KBM-7 (cell line): ENCODE data around the gene TELO2.

ENCODE experiments used
- DNase-seq: peaks from one replicate; pipeline ENCODE4 v3.0.0-alpha.2; 2015
- in situ Hi-C: fragments of 300-500 bp; cut with MboI; formaldehyde crosslinking; loops from 2 replicates; pipeline ENCODE4 v1.14.3; 2020; ENCODE audit warnings: low sequenced_read_pairs, low pct_unique_long_range_greater_than_20kb, mixed read lengths

TELO2 gene

DNA sequence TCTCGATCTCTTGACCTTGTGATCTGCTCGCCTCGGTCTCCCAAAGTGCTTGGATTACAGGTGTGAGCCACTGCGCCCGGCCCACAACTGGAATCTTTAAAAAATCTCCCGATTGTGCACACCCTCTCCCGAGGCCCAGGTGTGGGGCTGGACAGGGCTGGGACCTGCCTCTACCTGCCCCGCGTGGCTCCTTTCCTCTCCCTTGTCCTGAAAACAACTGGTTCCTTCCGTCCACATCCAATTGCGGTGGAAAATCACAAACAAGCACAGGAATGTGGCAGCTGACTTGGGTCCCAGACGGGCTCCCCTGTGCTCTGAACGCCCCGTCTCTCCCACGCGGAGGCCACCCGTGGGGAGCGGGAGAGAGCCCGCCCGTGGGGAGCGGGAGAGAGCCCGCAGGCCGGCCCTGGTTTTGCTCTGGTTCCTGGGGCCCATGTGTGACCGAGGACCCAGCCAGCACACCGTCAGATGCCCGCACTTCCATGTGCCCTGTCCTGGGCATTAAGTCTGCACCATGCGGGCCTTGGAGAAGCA is 37.3 kb downstream of the TELO2 start:
- in situ Hi-C loops: no loop called here
- DNase-seq: no peak

DNA sequence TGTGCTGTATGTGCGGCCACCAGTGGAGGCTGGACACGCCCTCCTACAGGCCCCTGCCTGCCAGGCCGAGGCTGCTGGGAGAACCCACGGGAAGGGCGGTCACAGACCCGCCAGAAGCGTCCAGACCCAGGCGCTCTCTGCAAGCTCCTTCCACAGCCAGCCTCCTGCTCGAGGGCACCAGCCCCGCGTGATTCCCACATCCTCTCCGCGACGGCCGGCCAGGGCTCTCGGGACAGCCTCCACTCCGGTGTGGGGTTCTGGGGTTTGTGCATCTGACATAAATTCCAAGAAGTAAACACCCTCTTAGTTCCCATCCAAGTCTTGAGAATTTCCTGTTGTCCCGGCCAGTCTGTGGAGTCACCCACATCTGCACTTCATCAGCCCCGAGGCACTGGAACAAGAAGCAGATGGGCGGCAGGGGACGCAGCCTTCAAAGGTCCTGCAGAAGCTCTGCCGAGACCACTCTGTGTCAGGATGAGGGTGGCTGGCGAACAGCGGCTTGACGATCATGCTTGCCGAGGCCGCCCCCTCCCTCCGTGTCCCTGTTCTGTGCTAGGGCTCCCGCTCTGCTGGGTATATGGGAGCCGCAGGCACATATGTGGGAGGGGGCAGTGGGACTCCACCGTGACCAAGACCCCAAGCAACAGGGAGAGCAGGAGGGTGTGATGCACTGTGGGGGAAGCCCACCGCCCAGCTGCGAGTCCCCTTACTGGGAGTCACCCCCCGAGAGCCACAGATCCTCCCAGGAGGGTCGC is 37.9 kb downstream of the TELO2 start:
- in situ Hi-C loops: no loop called here
- DNase-seq: no peak

DNA sequence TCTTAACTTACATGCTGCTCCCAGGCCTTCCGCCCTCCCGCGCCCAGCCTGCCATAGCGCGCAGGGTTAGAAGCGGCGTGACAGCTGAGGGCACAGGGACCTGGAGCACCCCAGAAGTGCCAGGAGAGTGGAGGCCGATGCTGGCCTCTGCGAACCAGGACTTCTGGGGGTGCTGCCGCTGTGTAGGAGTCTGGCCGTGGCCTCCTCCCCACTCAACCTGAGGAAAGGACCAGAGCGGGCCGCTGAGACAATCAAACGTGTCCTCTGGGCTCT is 38.4 kb downstream of the TELO2 start:
- in situ Hi-C loops: no loop called here

DNA sequence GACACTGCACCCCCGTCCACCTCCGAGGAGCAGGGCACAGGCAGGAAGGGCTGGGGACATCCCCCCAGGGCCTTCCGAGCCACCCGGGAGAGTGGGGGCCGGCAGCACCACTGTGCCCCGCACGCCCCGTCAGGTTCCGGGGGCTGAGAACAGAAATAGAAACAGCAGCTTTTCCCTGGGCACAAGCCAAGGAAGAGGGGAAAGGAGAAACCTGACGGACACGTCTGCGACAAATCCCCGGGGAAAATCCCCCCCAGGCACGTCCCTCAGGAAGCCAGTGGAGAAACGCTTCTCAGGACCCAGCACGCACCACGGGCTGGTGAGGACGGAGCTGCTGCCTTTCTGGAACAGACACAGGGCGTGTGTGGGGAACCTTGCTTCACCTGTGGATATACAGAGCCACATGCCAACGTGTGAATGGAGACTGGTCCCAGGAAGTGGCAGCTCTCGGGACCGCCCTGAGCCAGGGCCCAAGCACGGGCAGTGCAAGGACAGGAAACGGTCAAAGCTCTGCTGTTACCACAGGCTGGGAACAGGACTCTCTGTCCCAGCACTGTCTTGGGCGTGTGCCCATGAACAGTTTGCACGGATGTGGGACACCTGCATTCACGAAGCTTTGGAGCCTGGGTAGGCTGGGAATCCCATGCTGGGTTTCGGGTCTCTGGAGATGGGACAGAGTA is 39.1 kb downstream of the TELO2 start:
- in situ Hi-C loops: no loop called here
- DNase-seq: no peak

More for the DNA sequence above, 38.4 kb downstream of the TELO2 start:
- DNase-seq: no peak

DNA sequence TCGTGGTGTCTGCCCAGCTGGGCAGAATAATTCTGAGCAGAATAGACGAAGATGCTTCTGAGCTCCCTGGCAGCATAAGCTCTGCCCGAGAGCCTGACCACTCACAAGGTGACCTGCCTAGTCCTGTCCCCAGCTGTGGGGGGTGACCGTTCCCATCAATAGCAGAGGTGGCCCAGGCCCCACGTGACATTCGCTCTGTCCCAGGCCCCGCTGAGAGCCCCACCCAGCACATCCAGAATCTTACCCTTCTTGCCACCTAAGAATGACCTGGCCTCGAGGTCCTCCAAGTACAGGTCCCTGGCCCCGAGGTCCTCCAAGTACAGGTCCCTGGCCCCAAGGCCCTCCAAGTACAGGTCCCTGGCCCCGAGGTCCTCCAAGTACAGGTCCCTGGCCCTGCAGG is 39.6 kb downstream of the TELO2 start:
- in situ Hi-C loops: no loop called here
- no peak for DNase-seq

DNA sequence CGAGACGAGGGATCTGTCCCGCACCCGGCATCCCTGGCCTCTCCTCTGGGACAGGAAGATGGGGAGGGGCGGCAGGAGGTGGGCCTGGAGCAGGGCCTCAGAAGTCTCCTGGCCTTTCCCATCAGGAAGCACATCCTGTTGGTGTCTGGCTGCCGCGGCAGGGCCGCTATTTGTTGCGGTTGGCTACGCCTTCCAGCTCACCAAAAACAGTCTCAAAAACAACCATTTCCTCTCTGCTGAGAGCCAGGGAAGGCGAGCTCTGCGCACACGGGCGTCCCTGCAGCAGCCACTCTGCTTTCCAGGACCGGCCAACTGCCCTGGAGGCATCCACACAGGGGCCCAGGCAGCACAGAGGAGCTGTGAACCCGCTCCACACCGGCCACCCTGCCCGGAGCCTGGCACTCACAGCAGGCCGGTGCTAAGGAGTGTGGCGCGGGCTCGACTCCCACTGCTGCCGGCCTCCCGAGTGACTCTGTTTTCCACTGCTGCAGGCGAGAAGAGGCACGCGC is 40.3 kb downstream of the TELO2 start, which contains the start of gene TMEM204:
TSS of gene TMEM204 (plus strand) at position 224 of the 509 bp plus-strand sequence. CDS start 610 bp downstream, outside the sequence.
- in situ Hi-C loops: no loop called here
- no peak for DNase-seq

DNA sequence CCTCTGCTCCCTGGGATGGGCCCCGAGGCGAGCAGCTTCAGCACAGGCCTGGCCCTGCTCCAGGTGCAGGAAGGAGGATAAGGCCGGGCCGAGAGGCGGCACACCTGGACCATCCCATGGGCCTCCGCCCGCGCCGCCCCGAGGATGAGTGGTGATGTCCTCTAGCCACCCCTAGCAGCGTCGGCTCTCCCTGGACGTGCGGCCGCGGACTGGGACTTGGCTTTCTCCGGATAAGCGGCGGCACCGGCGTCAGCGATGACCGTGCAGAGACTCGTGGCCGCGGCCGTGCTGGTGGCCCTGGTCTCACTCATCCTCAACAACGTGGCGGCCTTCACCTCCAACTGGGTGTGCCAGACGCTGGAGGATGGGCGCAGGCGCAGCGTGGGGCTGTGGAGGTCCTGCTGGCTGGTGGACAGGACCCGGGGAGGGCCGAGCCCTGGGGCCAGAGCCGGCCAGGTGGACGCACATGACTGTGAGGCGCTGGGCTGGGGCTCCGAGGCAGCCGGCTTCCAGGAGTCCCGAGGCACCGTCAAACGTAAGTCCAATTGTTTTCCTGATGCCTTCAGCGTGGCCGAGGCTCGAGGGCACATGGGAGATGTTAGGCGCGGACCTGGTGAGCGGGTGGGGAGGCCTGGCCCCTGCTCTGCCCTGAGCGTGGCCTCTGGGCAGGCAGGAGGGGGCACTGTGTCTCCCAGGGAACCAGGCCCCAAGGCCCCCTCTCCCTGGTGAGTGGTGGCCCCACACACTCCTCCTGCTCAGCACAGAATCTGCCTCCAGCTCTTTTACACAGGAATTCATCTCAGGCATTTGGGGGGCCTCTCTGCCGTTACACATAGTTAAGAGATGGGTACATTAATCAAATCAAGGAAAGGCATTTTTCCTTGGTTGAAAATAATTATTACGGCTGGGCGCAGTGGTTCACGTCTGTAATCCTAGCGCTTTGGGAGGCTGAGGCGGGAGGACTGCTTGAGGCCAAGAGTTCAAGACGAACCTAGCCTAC is 41.2 kb downstream of the TELO2 start:
- DNase-seq: no peak
- in situ Hi-C loops: no loop called here

DNA sequence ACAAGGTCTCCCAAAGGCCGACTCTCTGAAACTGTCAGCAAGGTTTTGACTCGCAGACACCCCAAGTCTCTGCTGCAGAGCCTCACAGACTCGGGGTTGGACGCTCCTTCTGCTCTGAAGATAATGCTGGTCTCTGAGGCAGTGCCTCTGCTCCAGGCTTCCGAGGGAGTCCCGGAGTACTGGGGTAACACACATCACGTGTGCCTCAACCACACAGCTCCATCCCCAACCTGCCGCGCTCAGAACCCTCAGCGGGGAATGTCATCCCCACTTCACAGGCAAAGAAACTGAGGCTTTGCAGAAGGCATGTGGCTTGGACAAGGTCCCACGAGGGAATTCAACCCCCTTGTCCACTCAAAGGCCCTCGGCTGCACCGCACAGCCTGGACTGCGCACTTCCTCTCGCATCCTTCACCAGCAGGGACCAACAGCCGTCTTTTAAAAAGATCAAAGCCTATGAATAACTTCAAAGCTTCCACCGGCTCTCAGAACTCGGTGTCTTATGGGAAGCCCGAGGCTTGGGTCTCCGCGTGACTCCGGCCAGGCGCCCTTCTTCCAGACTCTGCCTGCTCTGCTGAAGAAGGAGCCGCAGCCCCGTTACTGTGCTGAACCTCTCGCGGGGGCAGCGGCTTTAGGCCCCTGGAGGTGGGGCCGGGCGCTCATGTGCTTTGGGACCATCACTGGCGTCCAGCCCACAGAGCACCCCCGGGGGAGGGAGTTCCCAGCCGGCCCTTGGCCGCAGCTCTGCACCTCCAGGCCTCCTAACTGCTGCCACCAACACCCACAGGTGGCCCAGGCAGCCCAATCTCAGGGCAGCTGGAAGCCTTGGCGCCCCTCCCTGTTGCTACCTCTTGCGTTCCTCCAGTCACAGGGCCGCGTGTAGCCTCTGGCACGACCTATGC is 42.5 kb downstream of the TELO2 start:
- in situ Hi-C loops: no loop called here
- no peak for DNase-seq

DNA sequence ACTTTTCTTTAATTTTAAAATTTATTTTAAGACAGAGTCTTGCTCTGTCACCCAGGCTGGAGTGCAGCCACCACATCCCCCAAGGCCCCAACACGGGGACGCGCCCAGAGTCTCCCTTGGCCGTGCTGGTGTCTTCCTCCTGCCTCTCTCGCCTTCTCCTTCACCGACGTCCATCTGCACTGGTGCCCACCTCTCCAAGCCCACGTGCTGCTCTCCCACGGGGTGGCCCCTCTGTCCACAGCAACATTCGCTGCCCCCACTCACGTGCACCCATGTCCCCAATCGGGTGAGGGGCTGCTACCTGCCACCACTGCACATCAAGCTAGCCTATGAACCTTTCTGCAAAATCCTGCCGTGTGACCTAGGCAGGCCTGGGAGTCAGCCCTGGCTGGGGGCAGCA is 43.4 kb downstream of the TELO2 start:
- in situ Hi-C loops: no loop called here
- no peak for DNase-seq

DNA sequence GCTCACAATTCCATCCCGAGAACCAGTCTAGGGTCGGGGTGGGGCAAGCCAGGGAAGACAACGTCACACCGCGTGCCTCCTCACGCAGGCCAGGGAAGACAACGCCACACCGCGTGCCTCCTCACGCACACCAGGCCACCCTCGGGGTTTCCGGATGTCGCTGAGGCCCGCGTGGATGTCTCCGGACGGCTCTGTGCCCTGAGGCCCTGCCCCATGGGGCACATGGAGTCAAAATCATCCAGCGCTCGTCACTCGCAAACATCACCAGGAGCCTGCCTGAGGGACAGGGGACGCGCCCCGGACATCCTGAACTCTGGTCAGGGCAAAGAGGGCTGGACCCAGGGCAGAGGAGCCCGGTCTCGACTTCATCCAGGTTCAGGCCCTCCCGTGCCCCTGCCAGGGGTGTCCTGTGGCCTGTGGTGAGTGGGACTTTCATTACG is 44.0 kb downstream of the TELO2 start:
- DNase-seq: no peak
- in situ Hi-C loops: no loop called here

DNA sequence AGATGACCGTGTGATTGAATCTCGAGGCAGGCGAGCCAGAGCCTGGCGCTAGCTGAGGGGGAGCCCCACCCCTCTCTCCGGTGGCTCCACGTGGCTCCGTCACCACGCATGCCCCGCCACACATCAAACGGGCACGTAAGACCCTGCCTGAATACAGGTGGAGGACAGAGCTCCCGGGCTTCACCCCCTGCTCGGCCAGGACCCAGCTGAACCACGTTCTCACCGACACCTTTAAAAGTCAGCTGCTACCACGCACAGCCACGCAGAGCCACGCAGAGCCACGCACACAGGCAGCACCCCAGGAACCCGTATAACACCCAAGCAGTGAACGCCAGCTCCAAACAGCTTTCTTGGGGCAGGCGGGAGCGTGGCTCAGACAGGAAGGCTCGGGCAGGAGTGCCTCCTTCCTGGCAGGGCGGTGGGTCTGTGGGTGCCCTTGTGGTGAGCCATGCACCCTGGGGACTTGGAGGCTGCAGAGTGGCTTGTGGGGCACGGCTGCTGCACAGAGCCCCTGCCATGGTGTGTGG is 44.7 kb downstream of the TELO2 start:
- in situ Hi-C loops: no loop called here
- DNase-seq: no peak

DNA sequence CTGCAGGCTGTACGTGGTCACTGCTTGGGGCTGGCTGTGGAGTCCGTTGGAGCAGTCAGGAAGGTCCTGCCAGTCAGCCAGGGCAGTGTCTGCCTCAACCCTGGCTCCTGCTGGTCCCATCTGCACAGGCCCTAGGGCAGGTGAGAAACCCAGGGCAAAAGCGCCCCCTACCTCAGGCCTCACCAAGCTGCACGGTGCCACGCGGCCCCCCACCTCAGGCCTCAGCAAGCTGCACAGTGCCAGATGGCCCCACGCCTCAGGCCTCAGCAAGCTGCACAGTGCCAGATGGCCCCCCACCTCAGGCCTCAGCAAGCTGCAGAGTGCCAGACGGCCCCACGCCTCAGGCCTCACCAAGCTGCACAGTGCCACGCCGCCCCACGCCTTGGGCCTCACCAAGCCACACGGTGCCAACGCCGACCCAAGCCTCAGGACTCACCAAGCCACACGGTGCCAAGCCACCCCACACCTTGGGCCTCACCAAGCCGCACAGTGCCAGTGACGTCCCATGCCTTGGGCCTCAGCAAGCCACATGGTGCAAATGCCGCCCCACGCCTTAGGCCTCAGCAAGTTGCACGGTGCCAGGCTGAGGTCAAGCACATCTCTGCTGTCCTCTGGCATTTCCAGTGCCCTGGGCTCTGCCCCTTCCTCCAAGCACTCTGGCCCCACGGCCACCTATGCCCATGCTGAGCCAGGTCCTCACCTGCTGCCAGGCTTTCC is 45.8 kb downstream of the TELO2 start:
- in situ Hi-C loops: no loop called here

DNA sequence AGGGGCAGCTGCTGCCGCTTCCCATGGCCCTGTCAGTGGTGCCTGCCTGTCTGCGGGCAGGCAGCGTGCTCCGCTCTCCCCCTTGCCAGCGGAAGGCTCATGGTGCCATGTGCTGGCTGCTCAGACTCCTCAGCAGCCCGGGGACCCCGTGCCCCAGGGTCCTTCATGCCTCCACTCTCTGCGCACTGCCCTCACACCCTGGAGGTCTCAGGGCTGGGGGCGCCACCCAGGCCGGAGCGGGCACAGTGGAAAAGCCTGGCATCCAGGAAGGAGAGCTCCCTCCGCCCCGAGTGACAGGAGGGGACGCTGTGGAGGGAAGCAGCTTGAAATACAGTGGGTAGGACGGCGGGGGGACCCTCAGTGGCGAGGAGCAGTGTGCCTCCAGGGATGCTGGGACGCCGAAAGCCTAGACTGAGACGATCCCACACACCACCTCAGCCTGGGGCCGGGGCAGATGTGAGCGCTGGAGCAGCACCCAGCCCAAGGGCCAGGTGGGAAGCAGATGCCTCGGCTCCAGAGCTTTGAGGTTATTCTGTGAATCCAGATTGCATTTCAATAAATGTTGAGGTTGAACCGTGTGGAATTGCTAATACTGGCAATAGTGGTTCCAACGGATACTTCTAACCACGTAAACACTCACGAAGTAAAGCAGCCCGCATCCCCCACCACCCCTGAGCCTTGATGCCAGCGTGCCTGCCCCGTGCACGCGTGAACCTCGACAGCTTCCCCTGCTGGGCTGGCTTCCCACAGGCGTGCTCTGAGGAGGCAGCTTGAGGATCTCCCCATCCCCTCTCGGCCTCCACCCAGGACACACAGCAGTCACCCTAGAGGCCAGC is 46.8 kb downstream of the TELO2 start:
- in situ Hi-C loops: no loop called here

More for the DNA sequence above, 45.8 kb downstream of the TELO2 start:
- peak; percentile 37 for DNase-seq

DNA sequence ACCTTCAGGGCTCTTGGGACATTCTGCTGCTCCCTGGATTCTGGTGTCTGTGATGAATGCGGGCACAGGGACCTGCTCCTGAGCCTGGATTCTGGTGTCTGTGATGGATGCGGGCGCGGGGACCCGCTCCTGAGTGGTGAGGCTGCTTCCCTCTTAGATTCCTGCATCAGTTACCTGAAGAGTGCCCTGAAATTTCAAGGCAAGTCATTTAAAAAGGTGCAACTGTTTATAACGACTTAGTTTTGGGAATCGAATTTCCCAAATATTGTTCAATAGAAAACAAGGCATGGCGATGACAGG is 47.3 kb downstream of the TELO2 start:
- in situ Hi-C loops: no loop called here
- no peak for DNase-seq

More for the DNA sequence above, 46.8 kb downstream of the TELO2 start:
- DNase-seq: no peak

DNA sequence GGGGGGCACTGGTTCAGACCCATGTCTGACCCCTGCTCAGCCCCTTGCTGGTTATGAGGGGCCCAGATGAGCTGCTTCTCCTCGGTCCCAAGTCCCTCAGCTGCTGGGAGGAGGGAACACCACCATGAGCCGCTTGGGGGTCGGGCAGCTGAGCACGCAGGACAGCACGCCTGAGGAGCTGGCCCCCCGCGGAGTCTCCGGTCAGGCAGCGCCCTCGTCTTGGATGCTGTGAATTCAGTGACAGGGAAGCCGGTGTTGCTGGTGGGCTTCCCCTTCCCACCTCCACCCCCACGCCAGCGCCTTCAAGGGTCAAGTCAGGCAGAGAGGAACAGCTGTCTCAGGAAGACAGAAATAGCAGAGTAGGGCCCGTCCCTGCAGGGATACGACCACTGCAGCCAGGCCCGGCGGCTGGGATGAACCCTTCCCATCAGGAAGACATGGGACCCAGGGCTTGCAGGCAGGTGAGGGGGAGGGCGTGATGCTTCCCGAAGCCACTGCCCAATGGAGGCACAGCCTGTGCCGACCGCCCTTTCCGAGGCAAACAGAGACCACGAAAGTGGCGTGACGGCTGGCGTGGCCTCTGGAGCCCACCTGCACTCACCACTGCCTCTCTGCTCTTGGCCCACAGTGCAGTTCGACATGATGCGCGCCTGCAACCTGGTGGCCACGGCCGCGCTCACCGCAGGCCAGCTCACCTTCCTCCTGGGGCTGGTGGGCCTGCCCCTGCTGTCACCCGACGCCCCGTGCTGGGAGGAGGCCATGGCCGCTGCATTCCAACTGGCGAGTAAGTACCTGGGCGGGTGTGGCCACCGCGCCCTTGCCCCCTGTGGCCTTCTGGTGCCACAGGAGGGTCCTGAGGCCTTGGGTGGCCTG is 48.4 kb downstream of the TELO2 start:
- in situ Hi-C loops: no loop called here
- no peak for DNase-seq

DNA sequence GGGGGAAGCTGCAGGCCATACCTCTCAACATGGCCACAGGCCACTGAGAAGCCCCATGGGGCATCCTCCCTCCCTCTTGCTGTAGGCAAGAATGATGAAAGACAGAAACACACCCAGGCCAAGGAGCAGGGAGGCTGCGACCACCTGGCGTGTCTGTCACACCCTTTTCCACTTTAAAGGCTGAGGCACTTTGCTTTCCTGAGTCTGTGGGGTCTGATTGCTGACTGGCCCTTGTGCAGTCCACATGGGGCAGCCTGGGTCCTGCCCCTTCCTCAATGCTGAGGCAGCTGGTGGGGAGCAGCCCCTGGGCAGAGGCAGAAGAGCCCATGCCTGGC is 49.0 kb downstream of the TELO2 start:
- in situ Hi-C loops: no loop called here
- DNase-seq: no peak
